NCI-H2029 (cell line): ENCODE data around the gene MBP.

ENCODE experiments used
- DNase-seq: peaks from one replicate; lab custom pipeline; 2025; lab: John Stamatoyannopoulos, UW

MBP gene

DNA sequence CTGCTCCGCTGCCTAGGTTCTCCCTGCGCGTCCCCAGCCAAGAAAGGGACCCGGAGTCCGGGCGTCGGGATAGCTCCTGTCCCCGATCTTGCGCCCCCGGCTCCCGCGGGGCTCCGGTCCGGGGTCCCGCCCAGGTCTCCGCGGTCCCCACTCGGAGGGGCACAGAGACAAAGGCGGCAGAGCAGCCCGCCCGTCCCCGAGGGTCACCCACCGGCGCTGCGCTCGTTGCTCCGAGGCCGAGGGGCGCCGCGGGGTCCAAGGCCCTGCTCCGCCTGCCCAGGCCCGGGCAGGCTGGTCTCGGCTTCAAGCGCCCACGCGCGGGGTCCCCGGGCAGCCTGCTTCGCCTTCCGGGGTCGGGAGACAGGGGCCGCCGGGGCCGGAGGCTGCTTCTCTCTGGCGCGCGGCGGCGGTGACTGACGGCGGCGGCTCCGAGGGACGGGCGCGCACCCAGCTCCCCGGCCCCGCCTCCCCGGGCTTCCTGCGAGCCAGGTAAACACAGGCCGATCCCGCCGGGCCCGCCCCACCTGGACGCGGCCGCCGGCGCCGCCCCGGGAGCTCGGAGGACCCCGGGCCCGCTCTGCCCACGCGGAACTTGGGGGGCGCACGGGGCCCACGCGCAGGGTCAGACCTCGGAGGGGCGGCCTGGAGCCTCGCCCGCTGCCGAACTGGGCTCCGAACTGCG is at the start of gene MBP:
Gene MBP, minus strand, starts transcription at position 415 of the 682 bp plus-strand sequence. CDS start 27,522 bp downstream, outside the sequence.
- no peak for DNase-seq

DNA sequence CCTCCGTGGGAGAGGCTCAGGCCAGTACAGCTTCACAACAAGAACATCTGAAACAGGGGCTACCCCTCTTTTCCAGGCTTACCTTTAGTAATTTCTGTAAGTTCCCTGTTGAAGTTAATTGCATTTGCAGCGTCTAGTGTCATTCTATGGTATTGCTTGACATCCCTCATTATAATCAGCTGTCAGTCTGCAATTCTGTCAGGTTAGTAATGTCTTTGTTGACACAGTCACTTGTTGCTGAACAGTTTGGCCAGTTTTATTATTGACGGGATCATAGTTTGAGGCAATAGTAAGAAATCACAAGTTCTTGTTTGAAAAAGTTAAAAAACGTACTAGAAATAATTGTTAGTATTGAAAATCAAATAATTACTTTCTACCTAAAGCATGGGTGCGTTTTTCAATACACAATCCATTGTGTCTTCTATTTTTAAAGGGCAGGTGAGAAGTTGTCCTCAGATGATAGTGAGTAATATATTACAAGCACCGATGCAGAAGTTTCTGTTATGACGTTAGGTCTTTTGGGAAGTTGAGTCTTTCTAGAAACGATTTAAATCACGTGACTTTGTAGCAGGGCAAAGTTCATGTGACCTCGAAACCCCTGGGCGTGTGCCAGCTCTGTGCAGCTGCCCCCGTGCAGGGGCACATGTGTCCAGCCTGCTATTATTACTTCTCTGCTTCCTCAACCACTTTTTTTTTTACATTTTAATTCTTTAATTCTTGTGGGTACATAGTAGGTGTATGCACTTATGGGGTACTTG is 49.5 kb upstream of the MBP start:
- no peak for DNase-seq

DNA sequence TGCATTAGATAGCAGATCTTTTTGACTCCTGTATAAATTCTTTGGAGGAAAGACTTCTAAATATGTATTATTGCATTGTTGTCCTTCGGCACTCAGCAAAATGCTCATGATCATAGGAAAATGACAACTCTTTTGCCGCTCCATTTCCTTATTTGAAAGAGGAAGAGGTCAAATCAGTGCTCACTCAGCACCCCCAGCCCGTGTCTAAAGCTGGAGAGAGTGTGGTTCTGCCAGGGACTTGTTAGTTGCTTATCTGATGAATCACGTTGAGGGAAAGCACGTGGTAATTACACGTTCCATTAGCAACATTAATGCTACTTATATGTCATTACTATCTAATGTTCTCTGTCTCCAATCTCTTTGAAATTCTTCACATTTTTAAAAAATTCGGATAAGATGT is 46.0 kb upstream of the MBP start:
- no peak for DNase-seq

DNA sequence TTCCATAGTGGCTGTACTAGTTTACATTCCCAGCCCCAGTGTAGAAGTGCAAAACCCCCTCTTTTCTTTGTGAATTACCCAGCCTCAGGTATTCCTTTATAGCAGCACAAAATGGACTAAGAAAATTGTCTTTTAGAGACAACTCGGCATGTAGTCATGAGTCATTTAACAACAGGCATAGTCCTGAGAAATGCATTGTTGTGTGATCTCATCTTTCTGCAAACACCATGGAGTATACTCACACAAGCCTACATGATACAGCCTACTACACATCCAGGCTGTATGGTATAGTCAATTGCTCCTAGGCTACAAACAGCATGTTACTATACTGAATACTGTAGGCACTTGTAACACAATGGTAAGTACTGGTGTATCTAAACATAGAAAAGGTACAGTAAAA is 44.4 kb upstream of the MBP start:
- no peak for DNase-seq

DNA sequence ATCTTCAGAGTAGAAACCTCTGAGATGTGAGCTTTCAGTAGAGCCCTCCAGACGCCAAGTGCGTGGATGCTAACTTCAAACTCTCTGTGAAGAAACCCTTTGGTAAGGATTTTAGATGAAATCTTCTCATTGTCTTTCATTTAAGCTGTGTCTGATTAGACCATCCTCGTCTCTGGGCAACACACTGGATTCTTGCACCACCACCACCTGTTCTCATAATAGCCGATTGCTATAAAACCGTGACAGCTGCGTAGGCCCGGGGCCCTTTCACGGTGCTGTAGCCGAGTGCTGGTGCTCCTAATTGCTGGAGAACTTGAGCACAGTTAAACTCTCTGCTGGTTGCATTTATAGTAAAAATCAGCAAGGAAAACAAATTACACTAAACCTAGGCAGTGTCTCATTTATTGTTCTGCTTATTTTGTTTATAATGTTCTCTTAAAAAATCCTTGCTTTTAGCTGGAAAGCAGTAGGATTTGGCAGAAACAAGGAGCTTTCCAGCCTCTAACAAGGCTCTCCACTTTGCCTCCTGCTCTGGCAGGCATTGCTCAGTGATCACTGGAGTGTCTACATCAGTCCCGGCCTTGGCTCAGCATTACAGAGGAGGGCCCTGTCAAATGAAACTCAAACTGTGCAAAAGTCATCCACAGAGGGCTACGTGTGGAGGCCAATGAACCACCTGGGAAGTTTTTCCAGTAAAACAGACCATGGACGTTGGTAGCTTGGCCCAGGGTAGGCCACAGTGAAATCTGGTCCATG is 40.9 kb upstream of the MBP start:
- DNase-seq: no peak

DNA sequence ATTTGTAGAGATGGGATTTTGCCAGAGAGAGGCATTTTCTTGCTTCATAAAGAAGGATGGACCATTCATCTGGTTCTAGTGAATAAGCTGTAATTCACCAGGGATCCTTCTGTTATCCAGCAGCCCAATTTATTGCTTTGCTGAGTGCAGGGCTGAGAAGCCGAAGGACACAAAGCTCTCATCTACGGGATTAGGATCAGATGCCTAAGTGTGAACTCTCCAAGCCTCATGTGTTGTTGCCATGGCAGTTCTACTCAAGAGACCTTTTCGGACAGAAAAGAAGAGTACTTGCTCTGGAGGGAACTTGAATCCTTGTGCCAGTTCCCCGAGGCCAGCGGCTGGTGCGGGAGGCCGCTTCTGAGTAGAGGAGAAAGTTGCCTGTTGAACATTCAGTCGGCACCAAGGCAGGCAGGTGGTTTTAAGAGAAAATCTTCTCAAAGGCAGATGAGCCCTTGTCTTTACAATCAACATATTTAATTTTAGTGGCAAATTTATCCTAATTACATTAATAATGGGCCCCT is 38.4 kb upstream of the MBP start:
- DNase-seq: no peak

DNA sequence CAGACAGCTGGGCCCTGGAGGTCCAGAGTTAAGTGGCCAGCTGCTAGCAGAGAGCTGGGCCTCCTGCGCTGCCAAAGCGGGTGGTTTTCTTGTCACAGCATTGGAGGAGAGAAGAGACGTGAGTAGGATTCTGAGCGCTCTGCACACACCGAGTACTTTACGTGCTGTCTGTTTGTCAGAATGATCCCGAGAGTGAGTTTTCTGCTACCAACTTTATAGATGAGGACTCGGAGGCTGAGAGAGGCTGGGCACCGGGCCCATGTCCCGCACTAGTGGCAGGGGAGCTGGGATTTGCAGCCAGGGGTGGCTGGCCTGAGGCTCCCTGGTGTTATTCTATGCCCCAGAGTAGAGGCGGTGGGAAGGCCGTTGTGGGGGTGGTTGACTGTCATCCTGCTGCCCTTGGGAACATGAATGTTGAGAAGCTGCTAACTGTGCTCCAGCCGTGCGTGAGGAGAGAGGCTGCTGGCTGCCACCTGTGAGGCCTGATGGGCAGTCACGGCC is 36.3 kb upstream of the MBP start:
- no peak for DNase-seq

DNA sequence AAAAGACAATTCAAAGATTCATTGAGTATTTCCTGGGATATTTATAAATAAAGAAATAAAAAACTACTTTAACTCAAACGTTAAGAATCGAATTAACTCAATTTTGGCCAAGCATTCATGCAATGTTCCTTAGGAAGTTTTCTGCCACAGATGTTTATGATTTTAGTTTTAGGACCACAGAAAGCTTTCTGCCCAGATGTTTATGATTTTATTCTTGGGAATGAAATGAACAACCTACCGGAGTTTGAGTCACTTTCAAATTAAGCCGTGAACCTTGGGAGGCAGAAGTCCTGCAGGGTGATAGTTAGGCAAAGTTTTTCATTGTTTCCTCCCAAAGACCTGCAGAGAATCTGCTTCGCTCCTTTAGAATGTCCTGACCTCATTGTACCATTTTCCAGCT is 34.7 kb upstream of the MBP start:
- DNase-seq: no peak

DNA sequence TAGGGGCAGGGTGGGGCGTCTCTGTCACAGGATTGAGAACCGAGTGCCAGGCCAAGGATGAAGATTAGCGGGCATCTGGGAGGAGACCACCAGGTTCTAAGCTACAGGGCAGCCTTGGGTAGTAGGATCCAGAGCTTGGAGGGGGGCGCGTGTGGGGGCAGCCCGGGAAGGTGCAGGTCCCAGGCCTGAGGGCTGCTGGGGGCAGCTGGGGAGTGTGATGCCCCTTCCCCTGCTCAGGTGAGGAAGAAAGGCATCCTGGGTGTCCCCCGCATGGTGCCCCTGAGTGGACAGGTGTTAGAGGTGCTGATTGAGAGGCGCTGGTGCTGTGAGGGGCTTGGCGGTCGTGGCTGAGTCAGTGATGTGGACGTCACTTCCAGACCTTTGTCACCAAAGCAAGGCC is 33.9 kb upstream of the MBP start:
- no peak for DNase-seq

DNA sequence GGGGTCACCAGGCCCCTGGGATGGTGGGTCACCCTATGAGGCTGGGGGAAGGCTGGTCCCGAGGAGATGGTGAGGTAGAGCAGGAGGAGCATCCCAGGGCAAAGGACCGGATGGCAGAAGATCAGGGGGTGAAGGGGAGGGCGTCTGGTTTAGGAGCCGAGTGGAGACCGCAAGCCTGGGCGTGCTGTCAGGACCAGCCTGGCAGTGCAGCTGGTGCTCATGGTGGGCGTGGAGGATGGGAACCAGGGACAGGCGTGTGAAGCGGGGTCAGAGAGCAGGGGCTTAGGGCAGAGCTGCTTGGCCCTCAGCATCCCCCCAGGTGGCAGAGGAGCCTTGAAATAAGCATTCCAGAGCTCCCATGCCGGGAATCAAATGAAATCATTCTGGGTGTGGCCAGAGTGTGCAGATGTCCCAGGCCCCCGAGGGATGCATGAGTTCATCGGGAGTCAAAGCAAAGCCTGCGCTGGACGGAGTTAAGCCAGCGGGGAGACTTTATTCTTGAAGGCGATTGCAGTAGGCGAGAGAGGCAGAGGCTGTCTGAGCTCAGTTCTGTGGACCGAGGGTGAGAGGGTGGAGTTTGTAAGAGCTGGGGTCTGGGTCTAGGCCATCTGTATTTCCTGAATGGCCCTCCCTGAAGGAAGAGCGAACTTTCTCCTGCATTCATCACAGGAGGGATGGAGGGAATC is 33.1 kb upstream of the MBP start:
- no peak for DNase-seq

DNA sequence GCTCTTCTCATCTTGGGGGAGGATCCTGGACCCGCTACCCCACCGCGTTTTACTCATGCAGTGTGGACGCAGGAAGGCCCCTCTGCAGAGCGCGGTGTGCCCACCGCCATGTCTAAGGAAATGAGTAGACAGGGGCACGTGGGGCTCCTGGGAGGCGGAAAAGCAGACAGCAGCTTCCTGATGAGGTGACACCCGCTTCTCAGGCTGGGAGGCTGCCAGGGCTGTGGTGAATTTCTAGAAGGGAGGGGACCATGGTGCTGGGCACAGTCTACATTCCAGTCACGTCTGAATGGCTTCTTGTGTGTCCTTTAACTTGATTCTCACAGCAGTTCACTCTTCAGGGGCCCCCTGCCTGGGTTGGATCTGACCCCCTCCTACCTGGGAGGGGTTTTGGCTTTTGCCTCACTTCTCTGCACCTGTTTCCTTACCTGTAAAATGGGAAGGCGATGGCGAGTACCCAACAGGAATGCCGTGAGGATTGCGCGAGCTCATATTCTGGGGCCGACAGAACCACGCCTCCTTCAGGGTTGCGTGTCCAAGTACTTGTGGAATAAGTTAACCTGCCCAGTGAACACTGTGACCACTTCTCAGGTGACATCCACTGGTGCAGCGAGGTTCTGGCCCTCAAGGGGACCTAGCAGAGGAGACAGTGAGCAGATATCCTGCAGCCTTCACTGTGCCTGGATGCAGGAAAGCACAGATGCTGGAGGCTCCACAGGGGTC is 32.3 kb upstream of the MBP start:
- peak; percentile 40 for DNase-seq

DNA sequence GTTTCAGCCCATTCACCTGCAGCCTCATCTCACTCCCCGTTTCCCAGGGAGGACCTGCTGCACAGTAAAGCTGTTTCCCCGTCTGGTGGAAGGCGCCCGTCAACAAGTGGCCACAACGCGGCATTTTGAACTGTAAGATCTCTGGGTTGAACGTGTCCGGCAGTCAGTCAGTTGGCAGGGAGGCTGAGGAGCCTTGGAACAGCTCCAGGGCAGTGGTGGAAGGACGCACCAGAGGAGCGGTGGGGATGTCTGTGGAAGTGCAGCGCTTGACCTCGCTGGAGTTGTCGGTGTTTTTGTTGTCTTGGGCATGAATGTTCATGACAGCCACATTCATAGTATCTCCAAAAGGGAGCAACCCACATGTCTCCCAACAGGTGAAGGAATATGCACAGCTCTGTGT is 31.4 kb upstream of the MBP start:
- DNase-seq: no peak

DNA sequence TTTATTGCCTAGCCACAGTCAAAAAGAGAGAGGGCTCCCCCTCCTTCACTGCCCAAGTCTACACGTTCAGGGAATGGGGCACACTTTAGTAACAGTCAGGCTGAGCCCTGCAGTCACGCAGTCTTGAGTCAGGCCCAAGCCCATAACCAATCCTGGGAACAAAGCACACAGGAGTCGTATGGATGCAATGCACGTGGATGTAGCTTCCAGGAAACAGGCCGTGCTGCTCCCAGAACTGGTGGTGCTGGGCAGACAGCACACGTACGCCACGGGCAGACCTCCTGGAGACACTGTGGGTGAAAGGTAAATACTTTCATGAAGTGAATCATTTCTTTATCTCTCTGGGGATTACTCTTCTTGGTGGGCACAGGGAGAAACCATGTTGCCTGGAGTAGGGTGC is 30.0 kb upstream of the MBP start:
- no peak for DNase-seq

DNA sequence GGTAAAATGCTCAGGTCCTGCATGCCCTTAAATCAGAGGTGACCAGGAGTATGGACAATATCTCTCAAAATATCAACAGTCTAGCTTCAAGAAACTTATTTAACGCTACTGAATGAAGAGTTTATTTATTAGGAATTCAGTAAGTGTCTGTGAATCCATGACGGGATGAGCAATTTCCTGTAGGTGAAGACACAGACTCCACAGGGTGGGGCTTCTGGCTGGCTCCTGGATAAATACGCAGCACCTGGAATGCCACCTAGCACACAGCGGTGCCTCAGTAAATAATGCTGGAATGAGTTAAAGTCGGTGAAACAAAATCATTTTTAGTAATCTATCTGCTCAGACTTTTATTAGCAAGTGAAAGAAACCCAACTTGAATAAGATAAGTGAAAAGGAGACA is 29.4 kb upstream of the MBP start:
- DNase-seq: no peak

DNA sequence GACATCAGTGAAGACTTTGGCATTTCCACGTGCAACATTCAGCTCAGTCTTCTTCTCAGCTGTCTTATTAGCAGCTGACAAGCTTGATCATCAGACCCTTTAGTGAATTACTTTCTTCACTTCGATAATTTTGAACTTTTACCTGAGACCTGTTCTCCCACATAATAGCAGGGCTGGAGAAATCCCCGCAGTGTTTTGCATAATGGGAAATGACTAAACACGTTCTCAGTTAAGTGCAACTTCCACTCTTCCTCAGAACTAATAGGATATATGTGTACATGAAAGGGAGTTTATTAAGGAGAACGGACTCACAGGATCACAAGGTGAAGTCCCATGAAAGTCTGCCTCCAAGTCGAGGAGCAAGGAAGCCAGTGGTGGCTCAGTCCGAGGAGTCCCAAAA is 28.8 kb upstream of the MBP start:
- no peak for DNase-seq

DNA sequence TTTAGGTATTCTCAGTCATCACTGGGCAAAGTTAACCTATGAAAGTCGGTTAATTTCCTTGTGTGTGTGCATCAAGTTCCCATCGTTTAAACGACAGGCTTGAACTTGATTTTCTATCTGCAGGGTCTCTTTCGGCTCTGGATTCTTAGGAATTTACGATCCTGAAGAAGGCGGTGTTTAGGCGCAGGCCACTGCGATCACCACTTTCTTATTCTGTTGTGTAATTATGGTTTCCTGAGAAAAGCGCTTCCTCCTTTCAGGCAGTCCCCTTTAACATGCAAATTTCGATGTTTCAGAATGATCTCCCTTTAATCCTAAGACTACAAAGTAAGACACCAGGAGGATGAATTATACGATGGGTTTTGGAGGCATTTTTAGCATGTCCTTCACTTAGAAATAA is 27.9 kb upstream of the MBP start:
- no peak for DNase-seq

DNA sequence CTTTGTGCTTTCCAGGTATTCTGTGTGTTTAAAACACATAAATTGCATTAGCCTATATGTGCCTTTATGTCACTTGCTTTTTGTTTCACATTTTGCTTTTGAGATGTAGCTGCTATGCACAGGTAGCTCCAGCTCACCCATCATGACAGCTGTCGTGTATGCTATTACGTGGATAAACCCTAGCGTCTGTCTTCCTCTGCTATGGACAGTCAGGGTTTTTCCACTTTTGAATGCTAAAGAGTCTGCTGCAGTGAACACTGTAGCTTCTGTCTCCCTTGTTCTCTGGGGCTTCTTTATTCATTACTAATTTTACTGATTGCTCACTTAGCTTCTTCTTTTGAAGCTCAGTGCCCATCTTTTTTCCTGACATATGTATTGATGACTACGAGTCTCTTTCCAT is 24.7 kb upstream of the MBP start:
- DNase-seq: no peak

DNA sequence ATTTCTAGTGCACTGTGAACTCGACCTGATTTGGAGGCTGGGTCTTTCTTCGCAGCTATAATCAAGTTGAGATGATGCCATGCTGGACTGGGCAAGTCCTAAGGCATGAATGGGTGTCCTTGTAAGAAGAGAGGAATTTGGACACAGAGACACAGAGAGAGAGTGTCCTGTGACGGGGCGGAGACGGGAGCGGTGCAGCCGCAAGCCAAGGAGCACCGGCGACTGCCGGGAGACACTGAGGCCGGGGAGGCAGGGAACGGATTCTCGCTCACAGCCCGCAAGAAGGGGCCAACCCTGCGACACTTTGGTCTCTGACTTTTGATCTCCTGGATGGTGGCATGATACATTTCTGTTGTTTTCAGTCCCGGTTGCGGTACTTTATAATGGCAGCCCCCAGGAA is 22.4 kb upstream of the MBP start:
- DNase-seq: no peak

DNA sequence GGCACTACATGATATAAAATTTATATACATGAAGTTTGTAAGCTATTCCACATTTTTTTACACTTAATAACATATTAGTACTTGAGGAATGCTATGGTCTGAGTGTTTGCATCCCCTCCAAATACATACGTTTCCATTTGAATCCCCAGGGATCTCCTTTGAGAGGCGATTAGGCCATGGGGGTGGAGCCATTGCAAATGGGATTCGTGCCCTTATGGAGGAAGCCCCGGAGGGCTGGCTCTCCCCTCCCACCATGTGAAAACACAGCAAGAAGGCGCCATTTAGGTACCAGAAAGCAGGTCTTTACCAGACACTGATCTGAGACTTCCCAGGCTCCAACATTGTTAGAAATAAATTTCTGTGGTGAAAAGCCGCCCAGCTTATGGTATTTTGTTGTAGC is 20.8 kb upstream of the MBP start:
- DNase-seq: no peak

DNA sequence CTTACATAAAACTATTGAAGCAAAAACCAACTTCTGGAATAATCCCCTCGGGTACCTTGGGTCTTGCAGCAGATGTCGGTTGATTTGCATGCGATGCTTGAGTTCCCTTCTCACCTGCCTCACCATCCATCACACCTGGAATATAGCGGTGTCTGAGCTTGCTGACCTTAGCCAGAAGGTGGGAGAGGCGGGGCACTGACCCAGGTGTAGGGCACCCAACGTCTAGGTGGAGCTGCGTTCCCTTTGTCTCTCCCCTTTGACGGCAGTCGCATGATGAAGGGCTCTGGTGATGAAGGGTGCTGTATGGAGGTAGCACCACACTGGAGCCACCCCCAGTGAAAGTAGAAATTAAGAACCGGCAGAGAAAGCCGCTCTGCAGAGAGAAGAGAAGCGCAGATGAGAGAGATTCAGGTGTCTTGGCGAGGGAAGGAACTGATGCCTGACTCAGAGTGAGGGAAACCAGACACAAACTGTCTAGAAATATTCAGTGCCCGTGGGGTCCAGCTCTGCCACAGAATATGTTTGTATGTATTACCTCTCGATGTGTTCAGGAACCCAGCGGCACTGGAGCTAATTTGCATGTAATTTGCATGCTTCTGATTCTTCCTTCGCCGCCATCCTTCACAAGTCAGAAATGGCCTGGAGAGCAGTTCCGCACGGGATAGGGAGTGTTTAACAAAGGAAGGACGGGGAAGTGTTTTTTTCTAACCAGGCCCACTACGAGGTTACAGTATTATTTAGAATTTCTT is 19.4 kb upstream of the MBP start:
- DNase-seq: no peak
